OCI-LY1 (cell line): ENCODE data around the gene KCNJ1.

Source experiments
- CTCF ChIP-seq: fragments of 200-600 bp; sonication (generic), shearing (Covaris generic); IDR thresholded peaks from 2 replicates; pipeline ENCODE4 v1.5.1; 2017; ENCODE audit warnings: mild to moderate bottlenecking, antibody characterized with exemption, low read length, moderate library complexity, mixed read lengths
- EZH2 ChIP-seq: fragments of 200-600 bp; sonication (generic), shearing (Covaris generic); IDR thresholded peaks from 2 replicates; pipeline ENCODE4 v1.8.0; 2017; ENCODE audit warnings: borderline replicate concordance, mixed run types, mild to moderate bottlenecking, antibody characterized with exemption, low read length, moderate library complexity, mixed read lengths

- TF ChIP-seq EZH2, result no peak
- TF ChIP-seq CTCF, result no peak
These were observed 12.3 kb downstream of the KCNJ1 start for GRCh38 chr11:128854841-128855240.
